ENCODE data around the gene KCND2.

The KCND2 gene

DNA sequence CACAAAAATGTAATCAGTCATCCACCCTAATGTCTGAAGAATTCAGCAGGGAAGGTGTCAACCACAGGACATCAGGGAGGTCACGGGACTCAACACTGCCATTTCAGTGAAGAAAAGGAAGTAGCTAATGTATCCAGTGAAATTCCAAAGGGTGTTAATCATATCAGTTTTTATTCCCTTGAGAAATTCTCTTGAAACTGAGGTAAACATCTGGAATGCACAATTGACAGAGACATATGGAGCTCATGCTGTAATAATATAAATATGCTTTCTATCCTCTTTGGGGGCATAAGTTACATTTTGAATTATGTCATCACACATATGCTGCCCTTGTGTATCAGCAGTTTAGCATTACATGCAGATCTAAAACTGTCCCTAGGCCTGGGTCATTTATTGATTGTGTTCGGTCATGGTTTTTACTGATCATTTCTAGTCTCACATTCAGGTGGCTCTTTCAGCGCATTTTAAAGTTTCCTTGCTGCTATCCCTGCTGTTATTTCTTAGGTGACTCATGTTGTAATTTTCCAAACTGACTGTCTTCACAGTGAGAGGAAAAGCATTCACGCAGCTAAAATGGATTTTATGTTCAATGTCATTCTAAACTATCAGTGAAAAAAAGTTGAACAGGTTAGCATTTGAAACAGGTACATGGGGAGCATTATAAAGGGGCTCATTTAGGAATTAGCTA is 311.1 kb downstream of the KCND2 start:
- Mint-ChIP-seq H3K27me3 (ENCODE audit: low read depth) (no peaks in the 10 kb centered on the region), H3K27ac (no peak overlapping the region), H3K36me3 (ENCODE audit: low read depth) (no peaks in the 10 kb centered on the region), H3K9me3 (no peaks in the 10 kb centered on the region), H3K4me1 (ENCODE audit: low read depth) (no peaks in the 10 kb centered on the region), H3K4me3 (no peak overlapping the region)

DNA sequence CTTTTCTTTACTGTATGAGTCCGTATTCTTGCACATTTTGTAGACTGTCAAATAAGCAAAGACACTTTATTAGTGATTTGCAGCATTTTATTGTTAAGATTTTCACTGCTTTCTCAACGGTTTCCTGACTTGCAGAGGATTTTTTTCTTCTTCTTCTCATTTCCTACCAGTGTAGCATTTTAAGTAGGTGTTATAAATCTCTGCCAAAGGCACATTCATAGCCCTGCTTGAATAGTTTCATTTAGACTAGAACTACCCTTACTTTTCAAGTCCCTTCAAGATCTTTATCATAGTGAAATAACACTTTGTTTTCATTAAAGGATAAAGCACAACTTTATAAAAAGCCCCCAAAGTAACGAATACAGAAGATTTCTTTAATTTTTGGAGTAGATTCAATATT is 313.6 kb downstream of the KCND2 start:
- H3K27me3 Mint-ChIP-seq (ENCODE audit: low read depth) = no peaks in the 10 kb centered on the region
- H3K36me3 Mint-ChIP-seq (ENCODE audit: low read depth) = no peaks in the 10 kb centered on the region
- no peak overlapping the region for H3K27ac Mint-ChIP-seq
- H3K9me3 Mint-ChIP-seq = no peaks in the 10 kb centered on the region
- H3K4me3 Mint-ChIP-seq = no peak overlapping the region
- H3K4me1 Mint-ChIP-seq (ENCODE audit: low read depth) = no peaks in the 10 kb centered on the region

DNA sequence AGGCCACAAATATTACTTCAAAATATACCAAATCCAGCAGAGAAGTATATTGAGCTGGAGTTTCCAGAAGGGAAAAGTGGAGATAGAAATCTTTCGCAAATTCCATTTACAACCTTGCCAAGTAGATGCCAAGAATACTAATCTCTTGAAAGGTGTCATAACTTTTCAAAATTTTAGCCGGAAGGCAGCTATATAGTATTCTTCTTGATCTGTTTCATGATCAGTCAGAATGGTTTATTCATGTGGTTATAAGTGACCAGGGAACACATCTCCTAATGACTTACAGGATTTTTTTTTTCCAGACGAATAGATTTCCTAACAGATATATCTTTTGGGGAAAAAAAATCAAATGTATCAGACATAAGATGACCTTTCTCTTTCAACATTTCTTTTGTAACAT is 314.3 kb downstream of the KCND2 start:
- Mint-ChIP-seq H3K4me3 (no peak overlapping the region), H3K27me3 (ENCODE audit: low read depth) (no peaks in the 10 kb centered on the region), H3K36me3 (ENCODE audit: low read depth) (no peaks in the 10 kb centered on the region), H3K9me3 (no peaks in the 10 kb centered on the region), H3K4me1 (ENCODE audit: low read depth) (no peaks in the 10 kb centered on the region), H3K27ac (no peak overlapping the region)

- Mint-ChIP-seq H3K4me3 (no peak overlapping the region), H3K36me3 (ENCODE audit: low read depth) (no peaks in the 10 kb centered on the region), H3K27ac (no peak overlapping the region), H3K27me3 (ENCODE audit: low read depth) (no peaks in the 10 kb centered on the region), H3K9me3 (no peaks in the 10 kb centered on the region), H3K4me1 (ENCODE audit: low read depth) (no peaks in the 10 kb centered on the region)
Measured at GRCh38 chr7:120588416-120588815, 315.4 kb downstream of the KCND2 start.

DNA sequence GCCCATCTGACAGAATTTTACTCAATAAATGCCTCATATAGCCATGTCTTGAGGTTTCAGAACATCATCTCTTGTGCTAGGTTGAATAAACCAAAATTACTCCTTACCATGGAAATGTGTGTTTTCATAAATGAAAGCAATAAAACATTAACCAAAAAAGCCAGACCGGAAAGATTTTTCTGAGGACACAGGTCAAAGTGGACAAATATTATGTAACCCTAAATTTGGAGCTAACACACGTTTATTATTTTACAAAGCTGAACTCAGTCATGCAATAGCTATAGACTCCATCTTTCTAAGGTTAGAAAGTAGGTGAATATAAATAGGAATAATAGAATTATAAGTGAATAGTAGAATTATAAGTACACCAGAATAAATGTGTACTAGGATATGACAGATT is 315.9 kb downstream of the KCND2 start:
- Mint-ChIP-seq H3K36me3 (ENCODE audit: low read depth) (no peaks in the 10 kb centered on the region), H3K4me3 (no peak overlapping the region), H3K4me1 (ENCODE audit: low read depth) (no peaks in the 10 kb centered on the region), H3K27me3 (ENCODE audit: low read depth) (no peaks in the 10 kb centered on the region), H3K9me3 (no peaks in the 10 kb centered on the region), H3K27ac (no peak overlapping the region)

- Mint-ChIP-seq H3K9me3 (no peaks in the 10 kb centered on the region), H3K4me1 (ENCODE audit: low read depth) (no peaks in the 10 kb centered on the region), H3K36me3 (ENCODE audit: low read depth) (no peaks in the 10 kb centered on the region), H3K27ac (no peak overlapping the region), H3K4me3 (no peak overlapping the region), H3K27me3 (ENCODE audit: low read depth) (no peaks in the 10 kb centered on the region)
Measured at GRCh38 chr7:120600607-120601006, 327.6 kb downstream of the KCND2 start.

GRCh38 chr7:120603366-120603765 is 330.4 kb downstream of the KCND2 start:
- Mint-ChIP-seq H3K27ac (no peak overlapping the region), H3K9me3 (no peaks in the 10 kb centered on the region), H3K27me3 (ENCODE audit: low read depth) (no peaks in the 10 kb centered on the region), H3K4me1 (ENCODE audit: low read depth) (no peaks in the 10 kb centered on the region), H3K36me3 (ENCODE audit: low read depth) (no peaks in the 10 kb centered on the region), H3K4me3 (no peak overlapping the region)

- H3K9me3 Mint-ChIP-seq = no peaks in the 10 kb centered on the region
- H3K4me1 Mint-ChIP-seq (ENCODE audit: low read depth) = no peaks in the 10 kb centered on the region
- no peak overlapping the region for H3K4me3 Mint-ChIP-seq
- H3K36me3 Mint-ChIP-seq (ENCODE audit: low read depth) = no peaks in the 10 kb centered on the region
- H3K27ac Mint-ChIP-seq = no peak overlapping the region
- no peaks in the 10 kb centered on the region for H3K27me3 Mint-ChIP-seq (ENCODE audit: low read depth)
Measured at GRCh38 chr7:120609136-120609753, 336.3 kb downstream of the KCND2 start.

GRCh38 chr7:120611975-120612374 is 339.0 kb downstream of the KCND2 start:
- Mint-ChIP-seq H3K27me3 (ENCODE audit: low read depth) (no peaks in the 10 kb centered on the region), H3K36me3 (ENCODE audit: low read depth) (no peaks in the 10 kb centered on the region), H3K27ac (no peak overlapping the region), H3K9me3 (no peaks in the 10 kb centered on the region), H3K4me1 (ENCODE audit: low read depth) (no peaks in the 10 kb centered on the region), H3K4me3 (no peak overlapping the region)

DNA sequence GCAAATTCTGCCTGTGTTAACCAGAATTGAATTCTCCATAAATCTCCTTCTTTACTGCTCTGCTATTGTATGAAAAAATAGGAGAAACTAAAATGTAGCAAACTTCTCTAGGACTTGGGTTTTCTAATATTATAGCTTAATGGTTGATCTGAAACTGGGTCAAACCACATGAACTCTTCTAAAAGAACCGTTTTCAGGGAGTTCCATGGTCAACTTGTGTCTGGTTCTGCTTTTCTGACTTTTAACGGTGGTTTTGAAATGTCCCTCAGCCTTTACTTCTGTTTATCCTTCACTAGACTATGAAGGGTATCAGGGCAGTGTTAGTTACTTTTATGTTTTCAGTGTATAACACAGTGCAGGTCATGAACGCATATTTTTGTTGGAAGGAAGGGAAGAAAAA is 342.7 kb downstream of the KCND2 start:
- Mint-ChIP-seq H3K27me3 (ENCODE audit: low read depth) (no peaks in the 10 kb centered on the region), H3K4me1 (ENCODE audit: low read depth) (no peaks in the 10 kb centered on the region), H3K27ac (no peak overlapping the region), H3K9me3 (no peaks in the 10 kb centered on the region), H3K4me3 (no peak overlapping the region), H3K36me3 (ENCODE audit: low read depth) (no peaks in the 10 kb centered on the region)

- Mint-ChIP-seq H3K4me1 (ENCODE audit: low read depth) (no peaks in the 10 kb centered on the region), H3K4me3 (no peak overlapping the region), H3K27me3 (ENCODE audit: low read depth) (no peaks in the 10 kb centered on the region), H3K9me3 (no peaks in the 10 kb centered on the region), H3K27ac (no peak overlapping the region), H3K36me3 (ENCODE audit: low read depth) (no peaks in the 10 kb centered on the region)
Measured at GRCh38 chr7:120617275-120617674, 344.3 kb downstream of the KCND2 start.

DNA sequence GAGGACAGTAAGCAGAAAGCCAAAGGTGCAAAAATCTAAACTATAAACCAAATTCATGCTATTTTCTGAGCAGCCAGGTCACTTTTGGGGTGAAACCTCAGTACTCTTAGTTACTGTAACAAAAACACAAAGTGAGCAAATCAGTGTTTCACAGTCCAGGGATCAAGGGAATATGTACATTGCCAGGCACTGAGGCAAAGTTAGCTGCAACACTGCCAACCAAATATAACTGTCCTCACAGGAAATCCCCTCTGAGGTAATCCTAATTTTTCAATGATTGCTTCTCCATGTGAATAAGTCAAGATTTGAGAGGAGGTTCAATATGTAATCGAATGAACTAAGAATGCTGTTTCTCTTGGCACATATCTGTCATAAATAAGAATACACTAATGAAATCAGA is 355.3 kb downstream of the KCND2 start:
- Mint-ChIP-seq H3K4me3 (no peak overlapping the region), H3K9me3 (no peaks in the 10 kb centered on the region), H3K4me1 (ENCODE audit: low read depth) (no peaks in the 10 kb centered on the region), H3K27ac (no peak overlapping the region), H3K36me3 (ENCODE audit: low read depth) (no peaks in the 10 kb centered on the region), H3K27me3 (ENCODE audit: low read depth) (no peaks in the 10 kb centered on the region)

GRCh38 chr7:120639884-120640283 is 366.9 kb downstream of the KCND2 start:
- no peaks in the 10 kb centered on the region for H3K4me1 Mint-ChIP-seq (ENCODE audit: low read depth)
- H3K36me3 Mint-ChIP-seq (ENCODE audit: low read depth) = no peaks in the 10 kb centered on the region
- no peaks in the 10 kb centered on the region for H3K27me3 Mint-ChIP-seq (ENCODE audit: low read depth)
- H3K9me3 Mint-ChIP-seq = no peaks in the 10 kb centered on the region
- H3K27ac Mint-ChIP-seq = no peak overlapping the region
- no peak overlapping the region for H3K4me3 Mint-ChIP-seq

DNA sequence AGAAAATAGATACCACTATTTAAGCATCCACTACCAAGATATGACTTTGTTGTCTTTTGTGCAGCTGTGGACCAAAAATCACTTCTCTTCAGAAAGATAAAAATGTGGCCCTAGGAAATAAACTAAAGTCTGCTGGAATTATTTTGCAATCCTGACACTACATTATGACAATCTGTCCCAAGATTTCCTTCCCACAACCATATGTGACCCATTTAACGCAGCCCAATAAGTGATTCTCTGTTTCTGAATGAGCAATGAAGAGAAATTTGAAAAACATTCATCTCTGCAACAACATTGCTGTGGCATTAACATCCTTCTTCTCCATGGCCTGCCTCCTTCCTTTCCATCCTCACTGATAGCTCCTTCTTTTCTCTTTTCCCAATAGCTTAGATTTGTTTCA is 373.0 kb downstream of the KCND2 start:
- H3K27me3 Mint-ChIP-seq (ENCODE audit: low read depth) = no peaks in the 10 kb centered on the region
- no peak overlapping the region for H3K4me3 Mint-ChIP-seq
- H3K9me3 Mint-ChIP-seq = no peaks in the 10 kb centered on the region
- no peaks in the 10 kb centered on the region for H3K36me3 Mint-ChIP-seq (ENCODE audit: low read depth)
- no peak overlapping the region for H3K27ac Mint-ChIP-seq
- H3K4me1 Mint-ChIP-seq (ENCODE audit: low read depth) = no peaks in the 10 kb centered on the region

DNA sequence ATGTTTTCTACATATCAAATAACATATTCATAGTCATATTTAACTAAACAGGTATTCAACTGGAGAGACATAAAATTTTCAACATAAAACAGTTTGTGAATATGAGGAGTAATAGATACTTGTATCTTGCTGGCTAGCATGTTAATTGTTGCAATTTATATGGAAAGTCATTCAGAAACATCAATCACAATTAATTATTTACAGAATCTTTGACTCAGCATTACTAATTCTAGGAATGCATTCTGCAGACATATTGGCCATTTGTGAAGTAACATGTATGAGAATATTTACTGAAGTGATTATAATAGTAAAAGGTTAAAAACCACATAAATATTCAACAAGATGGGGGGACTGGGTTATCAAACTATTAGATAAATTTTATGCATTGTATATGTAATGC is 381.3 kb downstream of the KCND2 start:
- no peak overlapping the region for H3K27ac Mint-ChIP-seq
- no peaks in the 10 kb centered on the region for H3K9me3 Mint-ChIP-seq
- H3K4me3 Mint-ChIP-seq = no peak overlapping the region
- no peaks in the 10 kb centered on the region for H3K36me3 Mint-ChIP-seq (ENCODE audit: low read depth)
- no peaks in the 10 kb centered on the region for H3K27me3 Mint-ChIP-seq (ENCODE audit: low read depth)
- H3K4me1 Mint-ChIP-seq (ENCODE audit: low read depth) = no peaks in the 10 kb centered on the region

- H3K4me3 Mint-ChIP-seq = no peak overlapping the region
- no peaks in the 10 kb centered on the region for H3K9me3 Mint-ChIP-seq
- no peaks in the 10 kb centered on the region for H3K27me3 Mint-ChIP-seq (ENCODE audit: low read depth)
- H3K36me3 Mint-ChIP-seq (ENCODE audit: low read depth) = no peaks in the 10 kb centered on the region
- H3K27ac Mint-ChIP-seq = no peak overlapping the region
- no peaks in the 10 kb centered on the region for H3K4me1 Mint-ChIP-seq (ENCODE audit: low read depth)
Measured at GRCh38 chr7:120658516-120658915, 385.5 kb downstream of the KCND2 start.
